Measurements from ENCODE around the gene PEX11B.

- TF ChIP-seq POLR2AphosphoS5 (IDR thresholded peaks at IDR 0.05; ENCODE audit: insufficient read depth, low read depth, low read length) = no peak
- TF ChIP-seq, protein P1, sequence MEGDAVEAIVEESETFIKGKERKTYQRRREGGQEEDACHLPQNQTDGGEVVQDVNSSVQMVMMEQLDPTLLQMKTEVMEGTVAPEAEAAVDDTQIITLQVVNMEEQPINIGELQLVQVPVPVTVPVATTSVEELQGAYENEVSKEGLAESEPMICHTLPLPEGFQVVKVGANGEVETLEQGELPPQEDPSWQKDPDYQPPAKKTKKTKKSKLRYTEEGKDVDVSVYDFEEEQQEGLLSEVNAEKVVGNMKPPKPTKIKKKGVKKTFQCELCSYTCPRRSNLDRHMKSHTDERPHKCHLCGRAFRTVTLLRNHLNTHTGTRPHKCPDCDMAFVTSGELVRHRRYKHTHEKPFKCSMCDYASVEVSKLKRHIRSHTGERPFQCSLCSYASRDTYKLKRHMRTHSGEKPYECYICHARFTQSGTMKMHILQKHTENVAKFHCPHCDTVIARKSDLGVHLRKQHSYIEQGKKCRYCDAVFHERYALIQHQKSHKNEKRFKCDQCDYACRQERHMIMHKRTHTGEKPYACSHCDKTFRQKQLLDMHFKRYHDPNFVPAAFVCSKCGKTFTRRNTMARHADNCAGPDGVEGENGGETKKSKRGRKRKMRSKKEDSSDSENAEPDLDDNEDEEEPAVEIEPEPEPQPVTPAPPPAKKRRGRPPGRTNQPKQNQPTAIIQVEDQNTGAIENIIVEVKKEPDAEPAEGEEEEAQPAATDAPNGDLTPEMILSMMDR (IDR thresholded peaks at IDR 0.05; ENCODE audit: extremely low read depth in 1 of 2, insufficient read depth in 1 of 2, low read depth in 1 of 2, low read length in 2 of 2) = no peak
- no peak for TF ChIP-seq EZH2 (IDR thresholded peaks at IDR 0.05; ENCODE audit: borderline replicate concordance, low read depth, low read length, severe bottlenecking)
- no peak for TF ChIP-seq POLR2A (IDR thresholded peaks at IDR 0.05; ENCODE audit: low read depth, low read length)
- TF ChIP-seq MYC (IDR thresholded peaks at IDR 0.05; ENCODE audit: low read depth, low read length) = no peak
- TF ChIP-seq JUN (IDR thresholded peaks at IDR 0.05; ENCODE audit: borderline replicate concordance, insufficient read depth, insufficient read length, low read depth) = no peak
- TF ChIP-seq GATA2 (IDR thresholded peaks at IDR 0.05; ENCODE audit: insufficient read depth, insufficient read length, low read depth, low read length) = no peak
Observed at GRCh38 chr1:145942871-145943270, 24.4 kb upstream of the PEX11B start.

Measured in endothelial cell of umbilical vein (primary cell).